ENCODE measurements around the gene CRTC2.
A peak's percentile ranks its signal among the peaks of the same experiment; 100 is the strongest.
"Not testable (repeated sequence)": the region's sequence is repeated elsewhere in the genome, so short reads cannot be mapped to it uniquely, and the experiment has no call there.

The CRTC2 gene

GRCh38 chr1:153958111-153958960 is at the start of gene CRTC2:
TSS of gene CRTC2 (minus strand) at chr1:153958612. CDS start at chr1:153958497, 115 bp downstream.
- peak; percentile 98 for DNase-seq (ENCODE audit: low spot score)

- no peak for DNase-seq (ENCODE audit: low spot score)
Measured at GRCh38 chr1:154006136-154006535, 47.7 kb upstream of the CRTC2 start.

GRCh38 chr1:154000420-154000819 is 42.0 kb upstream of the CRTC2 start:
- no peak for DNase-seq (ENCODE audit: low spot score)

- DNase-seq (ENCODE audit: low spot score), result not testable (repeated sequence)
Measured at GRCh38 chr1:153996882-153997281, 38.5 kb upstream of the CRTC2 start.

GRCh38 chr1:153995640-153996039 is 37.2 kb upstream of the CRTC2 start:
- DNase-seq (ENCODE audit: low spot score), result no peak

- DNase-seq (ENCODE audit: low spot score), result no peak
Measured at GRCh38 chr1:153995202-153995601, 36.8 kb upstream of the CRTC2 start.

- no peak for DNase-seq (ENCODE audit: low spot score)
Measured at GRCh38 chr1:153991806-153992205, 33.4 kb upstream of the CRTC2 start.

GRCh38 chr1:153991151-153991630 is 32.8 kb upstream of the CRTC2 start:
- DNase-seq (ENCODE audit: low spot score), result no peak

- peak; percentile 97 for DNase-seq (ENCODE audit: low spot score)
Measured at GRCh38 chr1:153990468-153991150, 32.2 kb upstream of the CRTC2 start, which contains the start of gene RPS27. TSS of gene RPS27 (plus strand) at chr1:153990762. CDS start at chr1:153990797, 35 bp downstream.

GRCh38 chr1:153987621-153988020 is 29.2 kb upstream of the CRTC2 start:
- DNase-seq (ENCODE audit: low spot score), result no peak

- peak; percentile 72 for DNase-seq (ENCODE audit: low spot score)
Measured at GRCh38 chr1:153985941-153986761, 27.7 kb upstream of the CRTC2 start, which contains the start of gene RAB13. TSS of gene RAB13 (minus strand) at chr1:153986339. CDS start at chr1:153986236, 103 bp downstream.

GRCh38 chr1:153985341-153985912 is 27.0 kb upstream of the CRTC2 start:
- no peak for DNase-seq (ENCODE audit: low spot score)

- no peak for DNase-seq (ENCODE audit: low spot score)
Measured at GRCh38 chr1:153984123-153984894, 25.9 kb upstream of the CRTC2 start.

GRCh38 chr1:153981735-153982134 is 23.3 kb upstream of the CRTC2 start:
- DNase-seq (ENCODE audit: low spot score), result not testable (repeated sequence)

GRCh38 chr1:153979091-153979490 is 20.7 kb upstream of the CRTC2 start:
- not testable (repeated sequence) for DNase-seq (ENCODE audit: low spot score)

- no peak for DNase-seq (ENCODE audit: low spot score)
Measured at GRCh38 chr1:153978274-153978909, 20.0 kb upstream of the CRTC2 start.

GRCh38 chr1:153977250-153978240 is 19.1 kb upstream of the CRTC2 start, which contains the start of gene JTB:
TSS of gene JTB (minus strand) at chr1:153977674. CDS start at chr1:153977252, 422 bp downstream.
- DNase-seq (ENCODE audit: low spot score), result peak; percentile 89

- DNase-seq (ENCODE audit: low spot score), result no peak
Measured at GRCh38 chr1:153976819-153977249, 18.4 kb upstream of the CRTC2 start.

- DNase-seq (ENCODE audit: low spot score), result no peak
Measured at GRCh38 chr1:153973525-153973924, 15.1 kb upstream of the CRTC2 start.
